HG02623 (cell line): ENCODE data around the gene EHHADH.
"Not testable (repeated sequence)": the region's sequence is repeated elsewhere in the genome, so short reads cannot be mapped to it uniquely, and the experiment has no call there.

Experiments
- ATAC-seq: cut with Tn5 transposase; IDR thresholded peaks from one replicate; pipeline ENCODE4 v1.9.1; 2021; ENCODE audit warnings: moderate library complexity; ENCODE audit not compliant: unreplicated experiment

The EHHADH gene

DNA sequence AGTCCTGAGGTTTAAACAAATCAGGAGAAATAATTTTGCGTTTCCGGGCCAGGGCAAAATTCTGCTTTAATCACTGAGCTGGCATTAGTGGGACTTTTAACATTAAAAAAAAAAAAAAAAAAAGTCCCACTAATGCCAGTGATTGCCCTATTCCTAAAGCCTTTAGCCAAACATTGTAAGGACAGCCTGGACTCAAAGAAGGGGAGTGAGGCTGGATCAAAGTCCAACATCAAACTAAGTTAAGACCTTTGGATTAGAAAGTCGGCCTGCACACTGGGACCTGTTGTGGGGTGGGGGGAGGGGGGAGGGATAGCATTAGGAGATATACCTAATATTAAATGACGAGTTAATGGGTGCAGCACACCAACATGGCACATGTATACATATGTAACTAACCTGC is 716 bp downstream of the EHHADH start:
- not testable (repeated sequence) for ATAC-seq

DNA sequence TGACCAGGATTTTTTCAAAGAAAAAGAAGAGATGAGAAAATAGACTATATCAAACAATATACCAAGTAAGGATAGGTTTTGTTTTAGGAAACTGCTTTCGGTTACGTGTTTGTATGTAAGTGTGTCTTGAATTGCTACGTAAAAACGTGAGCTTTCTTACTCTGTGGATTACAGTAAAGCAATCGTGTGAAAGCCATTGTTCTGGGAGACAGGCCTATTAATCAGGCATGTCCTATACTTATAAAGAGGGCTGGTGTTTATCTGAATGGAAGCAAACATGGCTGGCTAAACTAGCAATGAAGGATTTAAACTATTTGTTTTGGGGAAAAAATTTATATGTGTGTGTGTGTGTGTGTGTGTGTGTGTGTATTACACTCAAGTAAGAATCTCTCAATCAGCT is 2.6 kb downstream of the EHHADH start:
- ATAC-seq = no peak

DNA sequence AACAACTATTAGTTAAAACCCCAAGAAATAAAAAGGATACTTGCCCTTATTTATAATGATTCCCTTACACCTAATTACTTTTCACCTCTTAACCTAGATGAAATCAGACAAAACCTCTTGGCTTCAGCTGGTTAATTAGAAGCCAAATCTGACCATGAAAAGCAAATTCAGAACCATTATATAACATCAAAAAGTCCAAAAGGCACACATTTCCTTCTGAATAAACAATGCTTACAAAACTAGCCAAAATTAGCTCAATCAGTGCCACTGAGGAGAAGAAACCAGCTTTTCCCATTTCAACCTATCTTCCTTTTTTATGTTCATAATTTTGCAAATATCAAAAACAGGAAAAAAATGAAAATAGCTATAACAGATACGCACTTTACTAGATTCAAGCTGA is 3.2 kb downstream of the EHHADH start:
- ATAC-seq = no peak

DNA sequence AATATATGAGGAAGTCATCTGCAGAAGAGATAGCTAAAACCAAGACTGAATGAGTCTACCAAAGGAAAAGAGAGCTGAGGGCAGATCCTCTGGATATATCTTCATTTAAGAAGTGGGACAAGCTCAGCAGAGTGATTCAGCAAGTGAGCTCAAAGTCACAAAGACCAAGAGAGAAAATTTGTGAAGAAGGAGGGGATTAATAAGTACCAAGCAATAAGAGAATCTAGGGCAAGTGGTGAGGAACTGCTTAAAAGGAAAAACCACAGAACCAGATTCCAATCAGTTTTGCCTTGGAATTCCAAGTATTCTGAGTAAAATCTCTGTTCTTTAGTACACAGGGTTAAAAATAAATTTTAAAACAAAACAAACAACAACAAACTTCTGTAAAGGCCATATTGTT is 3.6 kb downstream of the EHHADH start:
- no peak for ATAC-seq

DNA sequence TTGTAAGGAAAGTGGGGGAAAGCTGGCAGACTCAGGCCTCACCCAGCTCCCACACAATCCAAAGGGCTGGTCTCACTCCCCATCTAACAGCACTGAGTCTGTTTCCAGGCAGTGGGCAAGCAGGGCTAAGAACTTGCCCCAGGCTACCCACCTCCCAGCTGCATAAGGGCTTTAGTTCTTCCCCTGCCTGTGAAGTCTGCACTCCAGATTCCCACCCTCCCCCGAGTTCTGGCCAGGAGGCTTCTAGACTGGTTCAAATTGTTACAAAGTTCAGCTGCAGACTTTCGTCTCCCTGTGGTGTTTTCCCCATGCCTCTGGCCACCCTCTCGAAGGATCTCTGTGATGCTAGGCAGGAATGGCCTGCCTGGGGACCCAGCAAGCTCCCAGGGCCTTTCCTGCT is 11.2 kb downstream of the EHHADH start:
- ATAC-seq = no peak

DNA sequence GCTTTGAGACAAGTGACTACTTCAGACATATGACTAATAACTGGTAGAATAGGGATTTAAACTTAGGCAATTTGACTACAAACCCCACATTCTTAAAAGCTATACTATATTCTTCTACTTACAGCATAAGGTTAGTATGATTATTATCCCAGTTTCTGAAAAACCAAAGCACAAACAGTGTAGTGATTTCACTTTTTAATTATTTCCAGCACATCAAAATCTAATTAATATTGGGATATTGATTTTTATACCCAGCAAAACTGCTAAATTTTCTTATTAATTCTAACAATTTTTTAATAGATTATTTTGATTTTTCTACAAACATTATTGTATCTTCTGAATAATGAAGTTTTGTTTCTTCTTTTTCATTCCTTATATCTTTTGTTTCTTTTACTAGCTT is 16.9 kb downstream of the EHHADH start:
- no peak for ATAC-seq

DNA sequence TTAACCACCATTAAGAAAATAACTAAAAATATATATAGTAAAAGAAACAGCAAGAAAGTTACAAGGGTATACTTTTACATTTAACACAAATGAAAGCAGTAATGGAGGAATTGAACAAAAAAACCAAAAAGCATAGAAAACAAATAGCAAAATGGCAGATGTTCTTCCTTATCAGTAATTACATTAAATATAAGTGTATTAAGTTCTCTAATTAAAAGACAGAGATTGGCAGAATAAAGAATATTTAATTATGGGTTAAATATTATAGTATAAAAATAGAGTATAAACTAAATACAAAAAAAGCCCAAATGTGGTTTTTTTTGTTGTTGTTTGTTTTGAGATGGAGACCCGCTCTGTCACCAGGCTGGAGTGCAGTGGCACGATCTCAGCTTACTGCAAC is 20.5 kb downstream of the EHHADH start:
- no peak for ATAC-seq

DNA sequence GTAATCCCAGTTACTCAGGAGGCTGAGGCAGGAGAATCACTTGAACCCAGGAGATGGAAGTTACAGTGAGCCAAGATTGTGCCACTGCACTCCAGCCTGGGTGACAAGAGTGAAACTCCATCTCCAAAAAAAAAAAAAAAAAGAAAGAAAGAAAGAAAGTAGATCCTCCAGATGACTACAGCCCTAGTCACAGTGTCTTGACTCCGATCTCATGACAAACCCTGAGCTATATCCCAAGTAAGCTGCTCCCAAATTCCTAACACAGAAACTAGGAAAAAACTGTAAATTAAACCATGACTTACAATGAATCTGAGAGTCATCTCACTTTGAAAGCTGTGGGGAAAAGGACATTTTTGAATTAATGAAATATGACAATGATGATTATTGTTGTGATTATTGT is 27.3 kb downstream of the EHHADH start:
- not testable (repeated sequence) for ATAC-seq

DNA sequence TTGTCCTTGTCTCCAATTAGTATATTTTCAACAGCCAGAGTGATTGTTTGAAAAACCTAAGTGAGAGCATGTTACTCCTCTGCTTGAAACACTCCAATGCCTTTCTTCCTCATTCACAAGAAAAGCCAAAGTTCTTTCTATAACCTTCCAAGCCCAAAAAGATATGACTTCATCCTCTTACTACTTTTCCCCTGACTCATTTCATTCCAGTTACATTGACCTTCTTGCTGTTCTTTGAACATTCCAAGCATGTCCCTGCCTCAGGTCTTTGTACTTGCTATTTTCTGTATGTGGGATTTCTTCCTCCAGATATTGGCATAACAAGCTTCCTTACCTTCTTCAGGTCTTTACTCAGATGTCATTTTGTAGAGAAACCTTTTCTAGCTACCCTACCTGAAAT is 28.3 kb downstream of the EHHADH start:
- ATAC-seq = no peak

DNA sequence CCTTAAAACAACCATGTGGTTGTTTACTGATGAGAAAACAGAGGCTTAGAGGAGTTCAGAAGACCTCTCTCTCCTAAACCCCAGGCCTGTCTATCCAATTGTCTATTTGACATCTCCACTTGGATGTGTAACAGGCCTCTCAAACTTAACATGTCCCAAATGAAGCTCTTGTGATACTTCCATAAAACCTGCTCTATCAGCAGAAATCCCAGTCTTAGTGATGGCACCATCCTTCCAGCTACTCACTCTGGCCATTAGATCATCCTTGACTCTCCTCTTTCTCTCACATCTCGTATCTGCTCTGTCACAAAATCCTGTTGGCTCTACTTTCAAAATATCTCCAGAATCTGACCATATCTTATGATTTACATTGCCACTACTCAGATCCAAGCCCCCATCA is 28.8 kb downstream of the EHHADH start:
- ATAC-seq = no peak

DNA sequence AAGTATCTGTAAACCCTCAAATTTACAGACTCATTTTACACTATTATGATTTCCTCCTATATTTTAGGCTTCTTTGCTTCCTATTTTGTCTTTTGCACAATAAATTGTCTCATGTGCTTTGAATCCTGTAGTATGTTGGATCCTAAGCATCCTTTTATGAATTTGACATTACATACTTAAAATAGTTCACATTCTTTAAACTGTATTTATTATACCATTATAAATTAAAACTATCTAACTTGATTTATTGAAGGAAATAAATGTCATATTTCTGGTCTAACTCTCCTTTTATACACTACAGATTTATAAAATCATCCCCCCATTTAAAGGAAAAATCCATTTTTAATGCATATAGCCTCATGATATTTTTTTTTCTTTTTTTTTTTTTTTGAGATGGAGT is 32.6 kb downstream of the EHHADH start:
- ATAC-seq = no peak

DNA sequence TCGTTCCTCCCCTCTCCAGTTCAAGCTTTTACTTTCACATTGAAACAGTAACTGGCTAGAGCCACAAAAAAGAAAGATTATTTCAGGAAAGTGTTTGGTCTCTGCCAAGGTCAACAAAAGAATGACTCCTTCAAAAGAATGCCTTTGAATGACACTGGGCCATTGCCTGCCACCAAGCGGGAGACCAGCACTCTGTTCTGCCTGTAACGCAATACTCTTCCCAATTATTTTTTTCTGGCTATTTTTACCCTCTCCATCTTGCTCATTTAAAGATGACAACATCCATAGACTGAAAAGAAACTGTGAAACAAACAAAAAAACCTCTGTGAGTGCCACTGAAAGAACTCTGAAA is 37.3 kb downstream of the EHHADH start:
- ATAC-seq = no peak

DNA sequence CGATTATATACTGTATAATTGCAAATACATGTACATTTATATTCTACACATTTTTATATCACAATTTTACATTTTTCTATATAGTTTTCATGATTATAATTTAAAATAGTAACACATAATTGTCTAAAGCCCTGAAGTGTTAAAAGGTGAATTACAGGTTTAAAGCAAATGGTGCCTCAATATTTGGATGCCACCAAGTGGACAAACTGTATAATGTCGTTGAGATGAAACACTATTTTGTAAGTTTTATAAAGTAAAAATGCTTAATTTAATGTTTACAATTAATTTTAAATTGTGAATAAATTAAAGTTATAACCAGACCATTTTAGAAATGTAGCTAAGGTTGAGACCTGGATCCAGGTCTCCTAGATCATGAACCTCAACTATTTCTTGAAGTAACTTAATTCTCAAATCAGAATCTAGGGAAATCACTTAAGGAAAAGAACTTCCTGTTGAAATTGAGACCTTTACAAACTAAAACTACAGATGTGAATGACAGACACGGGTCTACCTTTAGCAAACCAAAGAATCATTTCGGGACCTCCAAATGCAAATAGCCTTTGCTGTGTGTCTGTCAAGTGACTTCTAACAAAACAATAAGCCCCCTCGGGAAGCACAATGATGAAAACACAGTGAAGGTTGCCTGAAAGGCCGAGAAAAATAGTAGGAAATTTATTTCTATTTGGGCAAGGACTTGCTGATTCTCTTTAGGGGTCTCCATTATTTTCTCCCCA is 37.8 kb downstream of the EHHADH start:
- ATAC-seq = no peak

DNA sequence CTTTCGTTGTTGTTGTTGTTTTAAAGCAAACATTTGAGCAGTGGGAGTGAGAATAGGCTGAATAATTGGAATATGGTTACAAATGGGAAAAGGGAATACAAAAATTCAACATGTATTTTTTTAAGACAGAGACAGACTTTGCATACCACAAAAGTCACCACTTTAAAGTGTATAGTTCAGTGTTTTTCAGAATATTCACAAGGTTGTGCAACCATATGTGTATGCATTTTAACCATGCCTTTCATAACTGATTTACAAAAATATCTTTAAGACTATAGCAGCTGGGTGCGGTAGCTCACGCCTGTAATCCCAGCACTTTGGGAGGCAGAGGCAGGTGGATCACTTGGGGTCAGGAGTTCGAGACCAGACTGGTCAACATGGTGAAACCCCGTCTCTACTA is 41.3 kb downstream of the EHHADH start:
- ATAC-seq = no peak

DNA sequence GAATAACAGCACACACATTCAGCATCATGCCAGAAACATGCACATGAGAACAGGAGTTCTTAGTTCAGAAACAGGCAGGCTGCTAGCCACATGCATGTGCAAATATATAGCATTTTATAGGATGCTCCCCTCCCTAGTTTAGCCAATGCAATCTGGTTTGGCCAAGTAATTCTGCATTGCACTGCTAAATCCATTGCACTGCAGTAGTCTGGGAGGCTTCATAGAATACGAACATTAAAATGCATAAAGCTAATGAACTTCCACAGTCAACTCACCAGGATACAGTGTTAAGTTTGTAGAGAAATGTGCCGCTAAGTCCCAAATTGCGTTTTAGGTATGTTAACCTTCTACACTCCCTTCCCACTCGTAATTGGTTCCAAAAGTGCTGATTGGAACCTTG is 41.8 kb downstream of the EHHADH start:
- ATAC-seq = no peak

DNA sequence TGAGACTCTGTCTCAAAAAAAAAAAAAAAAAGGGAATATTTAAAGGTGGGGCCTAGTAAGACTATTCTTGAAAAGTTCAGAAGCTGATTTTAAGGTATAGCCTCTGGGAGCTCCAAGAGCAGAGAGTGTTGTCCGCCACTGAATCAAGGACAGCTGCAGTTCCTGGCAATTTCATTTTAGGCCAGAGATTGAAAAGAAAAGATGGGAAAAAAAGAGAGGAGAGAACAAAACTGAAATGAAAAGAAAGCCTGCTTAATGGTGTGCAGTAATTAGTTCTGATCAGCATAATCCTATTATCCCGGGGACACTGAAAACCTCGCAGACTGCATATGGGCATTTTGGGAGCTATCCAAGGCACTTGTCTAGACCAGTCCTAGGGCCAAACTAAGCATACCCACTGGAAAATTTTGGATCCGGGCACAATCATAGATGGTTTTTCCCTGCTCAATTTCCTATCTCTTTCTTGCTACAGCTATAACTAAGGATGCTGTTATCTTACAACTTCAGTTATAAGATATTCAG is 43.2 kb downstream of the EHHADH start:
- ATAC-seq = no peak

DNA sequence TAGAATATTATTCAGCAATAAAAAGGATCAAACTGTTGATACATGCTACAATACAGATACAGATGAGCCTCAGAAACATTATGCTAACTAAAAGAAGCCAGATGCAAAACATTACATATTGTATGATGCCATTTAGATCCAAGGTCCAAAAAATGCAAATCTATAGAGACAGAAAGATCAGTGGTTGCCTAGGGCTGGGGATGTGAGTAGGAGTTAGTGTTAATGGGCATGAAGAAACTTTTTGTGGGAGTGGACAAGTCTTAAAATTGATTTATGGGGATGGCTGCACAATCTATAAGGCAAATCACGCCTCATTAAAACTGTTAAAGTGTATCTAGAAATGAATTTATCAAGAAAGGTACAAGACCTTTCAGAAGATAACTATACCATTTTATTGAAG is 45.0 kb downstream of the EHHADH start:
- no peak for ATAC-seq

DNA sequence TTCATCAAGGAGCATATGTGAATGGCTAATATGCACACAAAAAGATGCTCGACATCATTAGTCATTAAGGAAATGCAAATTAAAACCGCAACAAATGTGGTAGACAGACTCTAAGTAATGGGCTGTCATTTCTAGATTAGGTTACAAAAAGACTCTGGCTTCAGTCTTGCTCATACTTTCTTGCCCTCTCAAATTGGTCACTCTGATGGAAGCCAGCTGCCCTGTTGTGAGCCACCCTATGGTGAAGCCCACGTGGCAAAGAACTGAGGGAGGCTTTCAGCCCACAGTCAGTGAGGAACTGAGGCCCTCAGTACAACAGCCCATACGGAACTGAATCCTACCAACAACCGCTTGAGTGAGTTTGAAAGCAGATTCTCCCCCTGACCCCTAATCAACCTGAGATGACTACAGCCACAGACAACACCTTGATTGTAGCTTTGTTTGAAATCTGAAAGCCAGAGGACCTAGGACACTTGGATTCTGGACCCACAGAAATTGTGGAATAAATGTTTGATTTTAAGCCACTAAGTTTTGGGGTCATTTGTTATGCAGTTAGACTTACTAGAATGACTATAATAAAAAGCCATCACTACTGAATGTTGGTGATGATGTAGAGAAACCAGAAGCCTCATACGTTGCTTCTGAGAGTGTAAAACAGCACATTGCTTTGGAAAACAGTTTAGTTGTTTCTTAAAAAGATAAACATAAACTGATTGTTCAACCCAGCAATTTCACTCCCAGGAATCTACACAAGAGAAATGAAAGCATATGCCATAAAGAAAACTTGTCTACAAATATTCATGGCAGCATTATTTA is 45.7 kb downstream of the EHHADH start:
- ATAC-seq = peak; percentile 94

DNA sequence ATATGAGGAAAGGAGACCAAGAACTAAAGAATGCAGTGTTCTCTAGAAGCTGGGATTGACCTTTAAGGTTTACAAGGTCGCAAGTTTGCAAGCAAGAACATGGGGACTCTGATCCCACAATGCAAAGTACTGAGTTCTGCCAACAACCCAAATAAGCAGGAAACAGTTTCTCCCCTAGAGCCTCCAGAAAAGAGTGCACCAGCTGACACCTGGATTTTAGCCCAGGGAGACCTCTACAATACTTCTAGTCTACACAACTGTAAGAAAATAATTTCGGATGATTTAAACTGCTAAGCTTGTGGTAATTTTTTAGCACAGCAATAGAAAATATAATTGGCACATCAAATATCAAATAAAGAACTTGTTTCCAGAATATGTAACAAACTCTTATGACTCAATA is 46.4 kb downstream of the EHHADH start:
- no peak for ATAC-seq

DNA sequence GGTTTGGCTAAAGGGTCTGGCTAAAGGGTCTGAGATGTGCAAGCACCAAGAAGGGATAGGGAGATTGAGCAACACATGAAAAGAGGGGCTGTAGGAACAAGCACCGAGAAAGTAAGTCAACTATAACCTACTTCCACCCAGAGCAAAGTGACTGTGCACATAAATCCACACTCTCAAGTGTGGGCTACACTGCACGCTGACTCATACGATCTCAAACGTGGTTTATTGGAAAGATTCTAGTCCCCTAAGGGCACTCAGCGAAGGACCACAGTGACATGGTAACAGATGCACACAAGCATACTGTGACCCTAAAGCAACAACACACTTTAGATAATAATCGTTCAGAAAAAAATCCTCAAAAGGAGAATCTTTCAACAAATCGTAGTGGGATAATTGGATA is 48.0 kb downstream of the EHHADH start:
- no peak for ATAC-seq

DNA sequence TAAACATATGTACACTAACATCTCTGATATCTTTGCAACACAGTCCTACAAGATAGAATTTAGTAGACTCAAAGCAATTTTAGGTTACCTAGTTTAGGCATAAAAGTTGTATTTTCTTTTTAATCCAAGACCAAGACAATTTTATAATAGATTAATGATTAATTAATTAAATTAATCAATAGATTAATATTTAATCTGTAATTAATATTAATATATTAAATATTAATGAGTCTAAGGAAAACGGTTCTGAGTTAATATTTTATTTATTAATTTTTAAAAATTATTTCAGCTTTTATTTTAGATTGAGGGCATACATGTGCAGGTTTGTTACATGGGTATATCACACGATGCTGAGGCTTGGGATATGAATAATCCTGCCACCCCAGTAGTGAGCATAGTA is 49.0 kb downstream of the EHHADH start:
- ATAC-seq = no peak

DNA sequence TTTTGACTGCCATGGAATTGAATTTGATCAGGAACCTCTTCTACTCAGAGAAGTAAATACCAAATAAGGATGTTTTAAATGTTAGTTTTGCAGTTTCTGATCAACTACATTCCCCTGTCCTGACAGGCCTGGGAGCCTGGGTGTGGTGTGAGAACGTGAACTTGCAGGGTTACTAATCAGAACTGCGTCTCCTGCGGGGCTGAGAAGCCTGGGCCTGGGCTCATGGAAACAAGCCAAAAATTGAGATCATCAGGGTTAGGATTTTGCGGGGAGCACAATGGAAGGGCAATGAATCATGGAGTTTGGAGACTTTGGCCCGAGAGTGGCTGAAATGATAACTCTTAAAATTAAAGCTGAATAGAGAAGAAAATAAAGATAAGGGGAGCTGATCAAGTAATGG is 53.2 kb downstream of the EHHADH start:
- no peak for ATAC-seq
